Thoracic aorta (tissue), 2 donors: ENCODE measurements around the gene ADCYAP1. TPM values are rescaled to one million over a fixed set of nuclear protein-coding genes. Genes with fewer than 3 reads are reported as not detected.
A peak's percentile ranks its signal among the peaks of the same experiment; 100 is the strongest.

Experiments
- ATAC-seq: fragments of 150-250 bp; one replicate; pipeline ENCODE4 v1.8.0; 2017; ENCODE audit warnings: low read depth; ENCODE audit not compliant: insufficient number of reproducible peaks, low FRiP score
- DNase-seq: peaks from one replicate; pipeline ENCODE4 v3.0.0-alpha.2; 2020; ENCODE audit warnings: low spot score
- H3K27ac ChIP-seq, 2 donors: fragments of 200-600 bp; sonication (generic); 1 replicate in 1 of 2; 2 replicates in 1 of 2; pipeline ENCODE4 v1.5.1; 2016; ENCODE audit warnings: mild to moderate bottlenecking in 2 of 2, moderate library complexity in 2 of 2
- H3K27me3 ChIP-seq: fragments of 200-600 bp; sonication (generic); replicated peaks from 2 replicates; pipeline ENCODE4 v1.6.0; 2016; ENCODE audit warnings: mild to moderate bottlenecking; ENCODE audit not compliant: insufficient read depth
- H3K36me3 ChIP-seq: fragments of 200-600 bp; sonication (generic); one replicate; pipeline ENCODE4 v1.5.1; 2016
- H3K4me1 ChIP-seq, 2 donors: fragments of 200-600 bp; sonication (generic); 1 replicate in 1 of 2; 2 replicates in 1 of 2; pipeline versions ENCODE4 v1.5.1 to v1.6.0; 2016; ENCODE audit warnings: low read depth in 2 of 2, mild to moderate bottlenecking in 1 of 2; ENCODE audit not compliant: control insufficient read depth in 1 of 2
- H3K4me3 ChIP-seq: fragments of 200-600 bp; sonication (generic); 2 replicates; pipeline ENCODE4 v1.5.1; 2016; ENCODE audit warnings: mild to moderate bottlenecking
- H3K9me3 ChIP-seq: fragments of 200-600 bp; sonication (generic); 2 replicates; pipeline ENCODE4 v1.5.1; 2016
- CTCF ChIP-seq: fragments of 200-600 bp; sonication (generic); IDR thresholded peaks from one replicate; pipeline ENCODE4 v1.5.1; 2019; ENCODE audit warnings: antibody characterized with exemption
- total RNA-seq, 2 donors: library from RNA; depleted of rRNA; stranded (reverse); fragments of >200 nt; gene quantifications; one replicate each; pipeline versions ENCODE4 v1.1.0 to v1.2.3, GENCODE V29; 2016

The ADCYAP1 gene
- total RNA-seq, 2 donors from 2014 or later = 1.3 to 15.3 TPM

- H3K27me3 ChIP-seq = no peaks in the 10 kb centered on the region
- H3K9me3 ChIP-seq = no peaks in the 10 kb centered on the region
- H3K27ac ChIP-seq = no peak overlapping the region
- TF ChIP-seq CTCF = no peak
- H3K4me1 ChIP-seq = no peaks in the 10 kb centered on the region
- ATAC-seq = no peak
- H3K4me3 ChIP-seq = no peak overlapping the region
- no peak for DNase-seq
- H3K36me3 ChIP-seq = no peaks in the 10 kb centered on the region
Observed at GRCh38 chr18:875912-876311, 28.8 kb upstream of the ADCYAP1 start.

- no peaks in the 10 kb centered on the region for H3K4me1 ChIP-seq
- no peak overlapping the region for H3K27ac ChIP-seq
- ATAC-seq (no peak), DNase-seq (no peak)
- no peaks in the 10 kb centered on the region for H3K36me3 ChIP-seq
- H3K4me3 ChIP-seq = no peak overlapping the region
- H3K9me3 ChIP-seq = no peaks in the 10 kb centered on the region
- no peaks in the 10 kb centered on the region for H3K27me3 ChIP-seq
- TF ChIP-seq CTCF = no peak
Observed at GRCh38 chr18:877238-877637, 27.4 kb upstream of the ADCYAP1 start.

GRCh38 chr18:886076-886475, 18.6 kb upstream of the ADCYAP1 start:
- H3K4me3 ChIP-seq = no peak overlapping the region
- H3K9me3 ChIP-seq = no peaks in the 10 kb centered on the region
- no peaks in the 10 kb centered on the region for H3K27me3 ChIP-seq
- ATAC-seq (no peak), DNase-seq (no peak)
- H3K27ac ChIP-seq = no peak overlapping the region
- no peaks in the 10 kb centered on the region for H3K4me1 ChIP-seq
- no peak for TF ChIP-seq CTCF
- H3K36me3 ChIP-seq = no peaks in the 10 kb centered on the region

- DNase-seq (no peak), ATAC-seq (no peak)
- Histone ChIP-seq H3K4me3 (no peak overlapping the region), H3K4me1 (no peaks in the 10 kb centered on the region), H3K27ac (no peak overlapping the region), H3K36me3 (no peaks in the 10 kb centered on the region), H3K9me3 (no peaks in the 10 kb centered on the region), H3K27me3 (no peaks in the 10 kb centered on the region)
- no peak for TF ChIP-seq CTCF
Observed at GRCh38 chr18:887716-888115, 17.0 kb upstream of the ADCYAP1 start.

- TF ChIP-seq CTCF = no peak
- ATAC-seq (peak; percentile 36), DNase-seq (no peak)
- H3K36me3 ChIP-seq = no peaks in the 10 kb centered on the region
- no peaks in the 10 kb centered on the region for H3K9me3 ChIP-seq
- no peak overlapping the region for H3K27ac ChIP-seq
- H3K27me3 ChIP-seq = no peaks in the 10 kb centered on the region
- H3K4me1 ChIP-seq = no peaks in the 10 kb centered on the region
- no peak overlapping the region for H3K4me3 ChIP-seq
Observed at GRCh38 chr18:892316-892715, 12.4 kb upstream of the ADCYAP1 start.
